B cell (primary cell): ENCODE measurements around the gene OTUB2. TPM values are rescaled to one million over a fixed set of nuclear protein-coding genes. Genes with fewer than 3 reads are reported as not detected.

Experiments
- ATAC-seq: fragments of 200-7000 bp; cut with Tn5 transposase; one replicate; pipeline ENCODE4 v1.10.0; 2021; ENCODE audit warnings: low read depth, mild to moderate bottlenecking, moderate number of reproducible peaks, moderate library complexity
- CTCF ChIA-PET: fragments of 350-600 bp; sonication (Branson Sonifier 250); formaldehyde crosslinking; loops from one replicate; lab custom pipeline; 2021; ENCODE audit warnings: antibody characterized with exemption, inconsistent platforms; lab: Charles Lee
- POLR2A ChIA-PET: fragments of 350-600 bp; sonication (Branson Sonifier 250); formaldehyde crosslinking; loops from one replicate; lab custom pipeline; 2021; ENCODE audit warnings: antibody characterized with exemption; lab: Charles Lee
- DNase-seq: peaks from one replicate; pipeline ENCODE4 v3.0.0; 2013
- H2AFZ ChIP-seq: 2 replicates; pipeline ENCODE4 v1.6.1; 2012; ENCODE audit warnings: mild to moderate bottlenecking, low read depth, low read length; ENCODE audit not compliant: insufficient read depth, poor library complexity, severe bottlenecking
- H3K27ac ChIP-seq, 2 donors: 1 replicate in 1 of 2; 2 replicates in 1 of 2; pipeline ENCODE4 v1.5.1; 2012 to 2013; ENCODE audit warnings: low read length in 2 of 2, mild to moderate bottlenecking in 2 of 2, moderate library complexity in 1 of 2
- H3K27me3 ChIP-seq, 4 experiments: fragments of 200-600 bp in 1 of 4; sonication (generic) in 1 of 4; replicated peaks in 1 of 4; 1 replicate in 2 of 4; 2 replicates in 2 of 4; pipeline versions ENCODE4 v1.6.1 to v1.7.0; 2013 to 2016; ENCODE audit warnings: low read length in 3 of 4, mild to moderate bottlenecking in 2 of 4, mixed read lengths in 1 of 4, moderate library complexity in 1 of 4; ENCODE audit not compliant: insufficient read depth in 4 of 4, control insufficient read depth in 3 of 4; ENCODE audit errors: control extremely low read depth in 1 of 4
- H3K36me3 ChIP-seq, 2 experiments: replicated peaks in 1 of 2; 1 replicate in 1 of 2; 2 replicates in 1 of 2; pipeline versions ENCODE4 v1.6.1 to v1.7.1; 2013; ENCODE audit warnings: low read length in 1 of 2; ENCODE audit not compliant: insufficient read depth in 2 of 2, control insufficient read depth in 1 of 2; ENCODE audit errors: control extremely low read depth in 1 of 2, extremely low read depth in 1 of 2
- H3K4me1 ChIP-seq, 2 donors: fragments of 200-600 bp in 1 of 2; sonication (generic) in 1 of 2; 1 replicate in 1 of 2; 2 replicates in 1 of 2; pipeline versions ENCODE4 v1.5.1 to v1.6.1; 2013 to 2017; ENCODE audit warnings: low read length in 2 of 2; ENCODE audit not compliant: control insufficient read depth in 2 of 2, insufficient read depth in 2 of 2
- H3K4me2 ChIP-seq: replicated peaks from 2 replicates; pipeline ENCODE3; 2012; ENCODE audit warnings: mild to moderate bottlenecking, low read depth, low read length; ENCODE audit not compliant: poor library complexity, severe bottlenecking
- H3K4me3 ChIP-seq, 5 experiments: fragments of 200-600 bp in 1 of 5; sonication (generic) in 1 of 5; 1 replicate in 3 of 5; 2 replicates in 2 of 5; pipeline versions ENCODE4 v1.5.1 to v1.7.0; 2011 to 2016; ENCODE audit warnings: low read length in 4 of 5, mild to moderate bottlenecking in 4 of 5, low read depth in 2 of 5, control low read depth in 1 of 5, moderate library complexity in 1 of 5; ENCODE audit not compliant: insufficient read depth in 1 of 5; ENCODE audit errors: control extremely low read depth in 1 of 5, extremely low read depth in 1 of 5
- H3K79me2 ChIP-seq: fragments of 200-600 bp; sonication (generic); one replicate; pipeline ENCODE4 v1.6.0; 2016; ENCODE audit warnings: low read length; ENCODE audit not compliant: control insufficient read depth, insufficient read depth
- H3K9ac ChIP-seq: fragments of 200-600 bp; sonication (generic); 2 replicates; pipeline ENCODE4 v1.6.1; 2017; ENCODE audit warnings: mild to moderate bottlenecking, low read length, moderate library complexity
- H3K9me3 ChIP-seq, 3 donors: one replicate each; pipeline versions ENCODE4 v1.6.1 to v1.7.1; 2013; ENCODE audit warnings: low read length in 2 of 3; ENCODE audit not compliant: control insufficient read depth in 2 of 3, insufficient read depth in 1 of 3; ENCODE audit errors: control extremely low read depth in 1 of 3
- H4K20me1 ChIP-seq: 2 replicates; pipeline ENCODE4 v1.6.0; 2012; ENCODE audit warnings: mild to moderate bottlenecking, low read length; ENCODE audit not compliant: insufficient read depth, control insufficient read depth, poor library complexity, severe bottlenecking
- H3K27ac Mint-ChIP-seq: one replicate; pipeline ENCODE4 v1.8.0; 2021; ENCODE audit warnings: mixed read lengths
- H3K27me3 Mint-ChIP-seq: one replicate; pipeline ENCODE4 v1.8.0; 2021; ENCODE audit warnings: mixed read lengths
- H3K4me1 Mint-ChIP-seq: one replicate; pipeline ENCODE4 v1.8.0; 2021; ENCODE audit warnings: mixed read lengths
- H3K4me3 Mint-ChIP-seq: one replicate; pipeline ENCODE4 v1.8.0; 2021; ENCODE audit warnings: mixed read lengths
- H3K9me3 Mint-ChIP-seq: one replicate; pipeline ENCODE4 v1.8.0; 2022; ENCODE audit warnings: mixed read lengths; ENCODE audit not compliant: insufficient read depth
- CTCF ChIP-seq: fragments of 200-600 bp; IDR thresholded peaks from one replicate; pipeline ENCODE4 v1.8.0; 2022; ENCODE audit warnings: antibody characterized with exemption, mild to moderate bottlenecking
- EZH2 ChIP-seq: IDR thresholded peaks from 2 replicates; pipeline ENCODE4 v1.6.1; 2012; ENCODE audit warnings: borderline replicate concordance, low read depth, mild to moderate bottlenecking, moderate library complexity, low read length; ENCODE audit not compliant: insufficient read depth, poor library complexity, severe bottlenecking
- WGBS: methylation state at CpG from one replicate; pipeline ENCODE4 v1.1.5; 2013; ENCODE audit warnings: missing lambda C conversion rate; ENCODE audit not compliant: insufficient coverage; 5-methylcytosine and 5-hydroxymethylcytosine counted together
- intact Hi-C: fragments of 100-400 bp; cut with micrococcal nuclease; formaldehyde crosslinking; loops from one replicate; pipeline ENCODE4 v1.10.0; 2022
- polyA plus RNA-seq: library from polyadenylated mRNA; depleted of rRNA; stranded (reverse); fragments of >200 nt; gene quantifications from 2 replicates; pipeline ENCODE4 v1.2.3, GENCODE V29; 2012
- total RNA-seq, 2 donors: library from RNA; stranded (reverse); fragments of 120-200 nt in 1 of 2; gene quantifications; 1 replicate in 1 of 2; 2 replicates in 1 of 2; pipeline versions ENCODE4 v1.2.3 to v1.2.4, GENCODE V29; 2013 to 2022

The OTUB2 gene
- total and polyA plus RNA-seq, 2 donors (not counting 1 experiment from before 2014, with no cell fraction given): 0.04 to 0.17 TPM

DNA sequence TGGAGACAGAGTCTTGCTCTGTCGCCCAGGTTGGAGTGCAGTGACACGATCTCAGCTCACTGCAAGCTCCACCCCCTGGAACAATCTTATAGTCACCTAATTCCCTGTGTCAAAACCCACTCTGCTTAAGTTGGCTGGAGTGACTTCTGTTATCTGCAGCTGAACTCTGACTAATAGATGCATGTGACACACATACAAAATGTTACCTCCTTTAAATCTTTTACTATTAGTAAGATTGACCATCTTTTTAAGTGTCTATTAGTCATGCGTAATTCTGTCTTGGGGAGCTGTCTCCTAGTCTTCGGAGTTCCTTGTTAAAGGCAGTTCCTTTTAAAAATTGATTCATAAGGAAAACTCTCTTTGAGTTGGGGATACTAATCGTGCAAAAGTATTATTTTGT, 62.4 kb downstream of the OTUB2 start:
- no peaks in the 10 kb centered on the region for H3K36me3 ChIP-seq
- no peak overlapping the region for H3K4me3 ChIP-seq
- no peaks in the 10 kb centered on the region for H3K4me1 Mint-ChIP-seq
- WGBS: no CpG with 5 or more reads among the region's 5 CpGs
- no peaks in the 10 kb centered on the region for H3K79me2 ChIP-seq
- ATAC-seq (no peak), DNase-seq (no peak)
- no peaks in the 10 kb centered on the region for H3K27me3 Mint-ChIP-seq
- intact Hi-C loops: no loop called here
- H4K20me1 ChIP-seq: no peaks in the 10 kb centered on the region
- no peak overlapping the region for H3K4me3 Mint-ChIP-seq
- H3K27ac ChIP-seq: no peak overlapping the region
- no peak for TF ChIP-seq EZH2
- no peak for TF ChIP-seq CTCF
- CTCF ChIA-PET: interaction anchor here (1.3 kb wide), 1 partner anchor 44 kb away, joined by 4 read pairs; no protein-coding TSS in a partner anchor
- H3K9ac ChIP-seq: no peak overlapping the region
- no peaks in the 10 kb centered on the region for H3K9me3 Mint-ChIP-seq
- H3K9me3 ChIP-seq: no peaks in the 10 kb centered on the region
- POLR2A ChIA-PET: no interaction called here
- H3K4me2 ChIP-seq: no peak overlapping the region
- H3K4me1 ChIP-seq: no peaks in the 10 kb centered on the region
- no peak overlapping the region for H2AFZ ChIP-seq
- H3K27ac Mint-ChIP-seq: no peak overlapping the region
- H3K27me3 ChIP-seq: no peaks in the 10 kb centered on the region

- no peak overlapping the region for H3K27ac Mint-ChIP-seq
- Histone ChIP-seq H3K4me2 (no peak overlapping the region), H3K9me3 (no peaks in the 10 kb centered on the region), H3K4me3 (no peak overlapping the region), H3K36me3 (no peaks in the 10 kb centered on the region), H2AFZ (no peak overlapping the region), H4K20me1 (no peaks in the 10 kb centered on the region), H3K4me1 (no peaks in the 10 kb centered on the region), H3K27ac (no peak overlapping the region), H3K27me3 (no peaks in the 10 kb centered on the region), H3K79me2 (no peaks in the 10 kb centered on the region), H3K9ac (no peak overlapping the region)
- intact Hi-C loops: no loop called here
- ChIA-PET POLR2A (no interaction called here), CTCF (interaction anchor here (1.3 kb wide), 1 partner anchor 47 kb away, joined by 5 read pairs; no protein-coding TSS in a partner anchor)
- no peak for TF ChIP-seq EZH2
- no peak for TF ChIP-seq CTCF
- DNase-seq (no peak), ATAC-seq (no peak)
- WGBS: 100% methylated on average over 1 of the region's 4 CpGs
- no peaks in the 10 kb centered on the region for H3K9me3 Mint-ChIP-seq
- H3K27me3 Mint-ChIP-seq: no peaks in the 10 kb centered on the region
- no peak overlapping the region for H3K4me3 Mint-ChIP-seq
- H3K4me1 Mint-ChIP-seq: no peaks in the 10 kb centered on the region
These were observed 63.3 kb downstream of the OTUB2 start for GRCh38 chr14:94089479-94089878.
